ENCODE data around the gene SEMA5A. TPM values are rescaled to one million over a fixed set of nuclear protein-coding genes. Genes with fewer than 3 reads are reported as not detected.

The SEMA5A gene
- total and polyA plus RNA-seq, 4 experiments from 2014 or later: 1.1 to 4.5 (median 2.4) TPM

GRCh38 chr5:9278921-9279603 lies 266.8 kb downstream of the SEMA5A start:
- intact Hi-C loops (cut with micrococcal nuclease): no loop called here
- H3K4me3 ChIP-seq (ENCODE audit: low read length in 2 of 2): no peak overlapping the region
- peaks cover 0 to 24% (median 8%) of the 10 kb centered on the region in 8 donors for H3K9me3 Mint-ChIP-seq
- no peaks in the 10 kb centered on the region for H3K27me3 Mint-ChIP-seq
- H3K36me3 Mint-ChIP-seq: no peaks in the 10 kb centered on the region
- no peak overlapping the region for H3K27ac Mint-ChIP-seq
- no peak overlapping the region for H3K27ac ChIP-seq (ENCODE audit: low read depth, low read length)
- DNase-seq: no peak
- H3K4me3 Mint-ChIP-seq: no peak overlapping the region
- H3K4me1 ChIP-seq (ENCODE audit: insufficient read depth, low read length): no peaks in the 10 kb centered on the region
- CTCF ChIA-PET (ENCODE audit: partially characterized antibody): no interaction called here
- no peaks in the 10 kb centered on the region for H3K36me3 ChIP-seq (ENCODE audit: insufficient read depth, low read length)
- no peaks in the 10 kb centered on the region for H3K4me1 Mint-ChIP-seq
- POLR2A ChIA-PET (ENCODE audit: partially characterized antibody): no interaction called here
- no peaks in the 10 kb centered on the region for H3K27me3 ChIP-seq (ENCODE audit: insufficient read depth, low read length)
- no peaks in the 10 kb centered on the region for H3K9me3 ChIP-seq (ENCODE audit: control insufficient read depth in 1 of 2, low read length in 2 of 2)

GRCh38 chr5:9269014-9269413 lies 276.9 kb downstream of the SEMA5A start:
- CTCF ChIA-PET (ENCODE audit: partially characterized antibody): no interaction called here

GRCh38 chr5:9268226-9268625 lies 277.6 kb downstream of the SEMA5A start:
- Histone ChIP-seq H3K4me3 (ENCODE audit: low read length in 2 of 2) (no peak overlapping the region), H3K36me3 (ENCODE audit: insufficient read depth, low read length) (no peaks in the 10 kb centered on the region), H3K27ac (ENCODE audit: low read depth, low read length) (no peak overlapping the region), H3K27me3 (ENCODE audit: insufficient read depth, low read length) (no peaks in the 10 kb centered on the region), H3K9me3 (ENCODE audit: control insufficient read depth in 1 of 2, low read length in 2 of 2) (no peaks in the 10 kb centered on the region), H3K4me1 (ENCODE audit: insufficient read depth, low read length) (no peaks in the 10 kb centered on the region)
- Mint-ChIP-seq H3K27me3 (no peaks in the 10 kb centered on the region), H3K4me3 (no peak overlapping the region), H3K9me3 (peaks cover 0 to 13% (median 6%) of the 10 kb centered on the region in 8 donors), H3K4me1 (no peaks in the 10 kb centered on the region), H3K36me3 (no peaks in the 10 kb centered on the region), H3K27ac (no peak overlapping the region)
- intact Hi-C loops (cut with micrococcal nuclease): no loop called here
- CTCF ChIA-PET (ENCODE audit: partially characterized antibody): no interaction called here
- POLR2A ChIA-PET (ENCODE audit: partially characterized antibody): no interaction called here
- no peak for DNase-seq

More at GRCh38 chr5:9269014-9269413, 276.9 kb downstream of the SEMA5A start:
- Histone ChIP-seq H3K36me3 (ENCODE audit: insufficient read depth, low read length) (no peaks in the 10 kb centered on the region), H3K4me3 (ENCODE audit: low read length in 2 of 2) (no peak overlapping the region), H3K27ac (ENCODE audit: low read depth, low read length) (no peak overlapping the region), H3K9me3 (ENCODE audit: control insufficient read depth in 1 of 2, low read length in 2 of 2) (no peaks in the 10 kb centered on the region), H3K27me3 (ENCODE audit: insufficient read depth, low read length) (no peaks in the 10 kb centered on the region), H3K4me1 (ENCODE audit: insufficient read depth, low read length) (no peaks in the 10 kb centered on the region)
- no peaks in the 10 kb centered on the region for H3K4me1 Mint-ChIP-seq
- no peaks in the 10 kb centered on the region for H3K27me3 Mint-ChIP-seq
- no peak overlapping the region for H3K4me3 Mint-ChIP-seq
- H3K27ac Mint-ChIP-seq: no peak overlapping the region
- POLR2A ChIA-PET (ENCODE audit: partially characterized antibody): no interaction called here
- H3K9me3 Mint-ChIP-seq: peaks cover 0 to 11% (median 8%) of the 10 kb centered on the region in 8 donors
- DNase-seq: no peak
- no peaks in the 10 kb centered on the region for H3K36me3 Mint-ChIP-seq
- intact Hi-C loops (cut with micrococcal nuclease): no loop called here

- Mint-ChIP-seq H3K36me3 (no peaks in the 10 kb centered on the region), H3K4me1 (no peaks in the 10 kb centered on the region), H3K9me3 (peaks cover 2 to 11% (median 5%) of the 10 kb centered on the region in 8 donors), H3K4me3 (no peak overlapping the region), H3K27me3 (no peaks in the 10 kb centered on the region), H3K27ac (no peak overlapping the region)
- intact Hi-C loops (cut with micrococcal nuclease): no loop called here
- Histone ChIP-seq H3K4me1 (ENCODE audit: insufficient read depth, low read length) (no peaks in the 10 kb centered on the region), H3K27ac (ENCODE audit: low read depth, low read length) (no peak overlapping the region), H3K9me3 (ENCODE audit: control insufficient read depth in 1 of 2, low read length in 2 of 2) (no peaks in the 10 kb centered on the region), H3K36me3 (ENCODE audit: insufficient read depth, low read length) (no peaks in the 10 kb centered on the region), H3K27me3 (ENCODE audit: insufficient read depth, low read length) (no peaks in the 10 kb centered on the region), H3K4me3 (ENCODE audit: low read length in 2 of 2) (no peak overlapping the region)
- ChIA-PET POLR2A (ENCODE audit: partially characterized antibody) (no interaction called here), CTCF (ENCODE audit: partially characterized antibody) (no interaction called here)
- no peak for DNase-seq
Measured at GRCh38 chr5:9265441-9266287, 280.2 kb downstream of the SEMA5A start.

- DNase-seq: no peak
- Histone ChIP-seq H3K27me3 (ENCODE audit: insufficient read depth, low read length) (no peaks in the 10 kb centered on the region), H3K9me3 (ENCODE audit: control insufficient read depth in 1 of 2, low read length in 2 of 2) (no peaks in the 10 kb centered on the region), H3K4me1 (ENCODE audit: insufficient read depth, low read length) (no peaks in the 10 kb centered on the region), H3K27ac (ENCODE audit: low read depth, low read length) (no peak overlapping the region), H3K36me3 (ENCODE audit: insufficient read depth, low read length) (no peaks in the 10 kb centered on the region), H3K4me3 (ENCODE audit: low read length in 2 of 2) (no peak overlapping the region)
- intact Hi-C loops (cut with micrococcal nuclease): no loop called here
- peaks cover 2 to 11% (median 4%) of the 10 kb centered on the region in 8 donors for H3K9me3 Mint-ChIP-seq
- POLR2A ChIA-PET (ENCODE audit: partially characterized antibody): no interaction called here
- CTCF ChIA-PET (ENCODE audit: partially characterized antibody): no interaction called here
- no peaks in the 10 kb centered on the region for H3K36me3 Mint-ChIP-seq
- no peak overlapping the region for H3K4me3 Mint-ChIP-seq
- no peak overlapping the region for H3K27ac Mint-ChIP-seq
- H3K4me1 Mint-ChIP-seq: no peaks in the 10 kb centered on the region
- no peaks in the 10 kb centered on the region for H3K27me3 Mint-ChIP-seq
Measured at GRCh38 chr5:9264301-9264700, 281.6 kb downstream of the SEMA5A start.

GRCh38 chr5:9263656-9264055 lies 282.2 kb downstream of the SEMA5A start:
- Histone ChIP-seq H3K36me3 (ENCODE audit: insufficient read depth, low read length) (no peaks in the 10 kb centered on the region), H3K27me3 (ENCODE audit: insufficient read depth, low read length) (no peaks in the 10 kb centered on the region), H3K27ac (ENCODE audit: low read depth, low read length) (no peak overlapping the region), H3K9me3 (ENCODE audit: control insufficient read depth in 1 of 2, low read length in 2 of 2) (no peaks in the 10 kb centered on the region), H3K4me3 (ENCODE audit: low read length in 2 of 2) (no peak overlapping the region), H3K4me1 (ENCODE audit: insufficient read depth, low read length) (no peaks in the 10 kb centered on the region)
- CTCF ChIA-PET (ENCODE audit: partially characterized antibody): no interaction called here
- H3K9me3 Mint-ChIP-seq: peaks cover 2 to 11% (median 4%) of the 10 kb centered on the region in 8 donors
- H3K4me3 Mint-ChIP-seq: no peak overlapping the region
- no peaks in the 10 kb centered on the region for H3K27me3 Mint-ChIP-seq
- POLR2A ChIA-PET (ENCODE audit: partially characterized antibody): no interaction called here
- intact Hi-C loops (cut with micrococcal nuclease): no loop called here
- DNase-seq: no peak
- H3K4me1 Mint-ChIP-seq: no peaks in the 10 kb centered on the region
- no peak overlapping the region for H3K27ac Mint-ChIP-seq
- H3K36me3 Mint-ChIP-seq: no peaks in the 10 kb centered on the region

GRCh38 chr5:9251379-9251980 lies 294.4 kb downstream of the SEMA5A start:
- CTCF ChIA-PET (ENCODE audit: partially characterized antibody): no interaction called here
- Histone ChIP-seq H3K9me3 (ENCODE audit: control insufficient read depth in 1 of 2, low read length in 2 of 2) (no peaks in the 10 kb centered on the region), H3K27ac (ENCODE audit: low read depth, low read length) (no peak overlapping the region), H3K27me3 (ENCODE audit: insufficient read depth, low read length) (no peaks in the 10 kb centered on the region), H3K36me3 (ENCODE audit: insufficient read depth, low read length) (no peaks in the 10 kb centered on the region), H3K4me3 (ENCODE audit: low read length in 2 of 2) (no peak overlapping the region), H3K4me1 (ENCODE audit: insufficient read depth, low read length) (no peaks in the 10 kb centered on the region)
- no peak for DNase-seq
- no peak overlapping the region for H3K4me3 Mint-ChIP-seq
- peaks cover 0 to 8% (median 6%) of the 10 kb centered on the region in 8 donors for H3K9me3 Mint-ChIP-seq
- intact Hi-C loops (cut with micrococcal nuclease): no loop called here
- H3K27ac Mint-ChIP-seq: no peak overlapping the region
- POLR2A ChIA-PET (ENCODE audit: partially characterized antibody): no interaction called here
- H3K27me3 Mint-ChIP-seq: no peaks in the 10 kb centered on the region
- H3K4me1 Mint-ChIP-seq: no peaks in the 10 kb centered on the region
- no peaks in the 10 kb centered on the region for H3K36me3 Mint-ChIP-seq

Data from CD4-positive, alpha-beta memory T cell (primary cell).